Left ventricle myocardium inferior (tissue), 1 donor: ENCODE measurements around the gene SSPN. TPM values are rescaled to one million over a fixed set of nuclear protein-coding genes. Genes with fewer than 3 reads are reported as not detected.
A peak's percentile ranks its signal among the peaks of the same experiment; 100 is the strongest.

Experiments
- DNase-seq: peaks from one replicate; pipeline ENCODE4 v3.0.0-alpha.2; 2020
- H3K27ac ChIP-seq: fragments of 200-600 bp; replicated peaks from 2 replicates; pipeline ENCODE4 v1.8.0; 2021
- H3K27me3 ChIP-seq: fragments of 200-600 bp; 2 replicates; pipeline ENCODE4 v1.8.0; 2021; ENCODE audit warnings: low read depth
- H3K36me3 ChIP-seq: fragments of 200-600 bp; 2 replicates; pipeline ENCODE4 v1.8.0; 2021
- H3K4me1 ChIP-seq: fragments of 200-600 bp; 2 replicates; pipeline ENCODE4 v1.8.0; 2021
- H3K4me3 ChIP-seq: fragments of 200-600 bp; 2 replicates; pipeline ENCODE4 v1.8.0; 2021; ENCODE audit warnings: mild to moderate bottlenecking, moderate library complexity
- H3K9me3 ChIP-seq: fragments of 200-600 bp; replicated peaks from 2 replicates; pipeline ENCODE4 v1.8.0; 2021
- CTCF ChIP-seq: fragments of 200-600 bp; IDR thresholded peaks from 2 replicates; pipeline ENCODE4 v1.8.0; 2021; ENCODE audit warnings: antibody characterized with exemption, mild to moderate bottlenecking, borderline replicate concordance
- intact Hi-C: fragments of 100-400 bp; cut with micrococcal nuclease; formaldehyde crosslinking; loops from one replicate; pipeline ENCODE4 v1.11.0; 2022
- total RNA-seq: library from RNA; stranded (reverse); fragmentation: NEBNext Ultra II Directional; extraction: Animal tissue kit (Norgen Biotek cat#: 25700); gene quantifications from one replicate; pipeline ENCODE4 v1.2.1, GENCODE V29; 2021
- donor health status: DM: no; HTN: yes; CAD: no; lungs with severe emphysema.

The SSPN gene
- total RNA-seq, 1 donor from 2014 or later = 67.4 TPM

GRCh38 chr12:26226629-26227360 is 31.4 kb downstream of the SSPN start:
- Histone ChIP-seq H3K9me3 (no peaks in the 10 kb centered on the region), H3K27me3 (peaks cover 7% of the 10 kb centered on the region), H3K27ac (peak overlapping the region; percentile 39), H3K36me3 (no peaks in the 10 kb centered on the region), H3K4me1 (peaks cover 12% of the 10 kb centered on the region), H3K4me3 (peak overlapping the region; percentile 67)
- DNase-seq = peak; percentile 31
- intact Hi-C loops = no loop called here
- no peak for TF ChIP-seq CTCF

- no peak for TF ChIP-seq CTCF
- Histone ChIP-seq H3K27me3 (peaks cover 7% of the 10 kb centered on the region), H3K9me3 (no peaks in the 10 kb centered on the region), H3K4me1 (peaks cover 12% of the 10 kb centered on the region), H3K36me3 (no peaks in the 10 kb centered on the region), H3K27ac (no peak overlapping the region), H3K4me3 (peak overlapping the region; percentile 67)
- intact Hi-C loops = no loop called here
- DNase-seq = no peak
These were observed 32.0 kb downstream of the SSPN start for GRCh38 chr12:26227361-26227745.

DNA sequence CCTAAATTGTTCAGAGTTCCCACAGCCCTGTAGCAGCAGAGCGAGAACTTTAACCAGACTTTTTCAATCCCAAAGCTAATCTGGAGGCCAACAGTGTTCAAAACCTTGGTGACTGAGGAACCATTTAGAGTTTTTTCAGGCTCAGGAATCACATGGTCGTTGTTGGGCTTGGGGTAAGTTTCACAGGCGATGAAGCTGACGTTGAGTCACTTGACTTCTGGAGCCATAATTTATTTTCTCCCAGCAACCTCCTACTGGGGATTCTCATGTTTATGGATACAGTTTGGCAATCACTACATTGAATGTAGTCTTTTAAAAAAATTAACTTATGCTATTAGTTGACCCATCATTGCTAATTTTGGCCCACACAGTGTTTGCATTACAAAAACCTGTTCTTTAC is 34.5 kb downstream of the SSPN start:
- H3K27me3 ChIP-seq = peaks cover 7% of the 10 kb centered on the region
- peaks cover 12% of the 10 kb centered on the region for H3K4me1 ChIP-seq
- H3K9me3 ChIP-seq = no peaks in the 10 kb centered on the region
- intact Hi-C loops = no loop called here
- no peak overlapping the region for H3K27ac ChIP-seq
- DNase-seq = no peak
- no peaks in the 10 kb centered on the region for H3K36me3 ChIP-seq
- TF ChIP-seq CTCF = no peak
- H3K4me3 ChIP-seq = no peak overlapping the region

DNA sequence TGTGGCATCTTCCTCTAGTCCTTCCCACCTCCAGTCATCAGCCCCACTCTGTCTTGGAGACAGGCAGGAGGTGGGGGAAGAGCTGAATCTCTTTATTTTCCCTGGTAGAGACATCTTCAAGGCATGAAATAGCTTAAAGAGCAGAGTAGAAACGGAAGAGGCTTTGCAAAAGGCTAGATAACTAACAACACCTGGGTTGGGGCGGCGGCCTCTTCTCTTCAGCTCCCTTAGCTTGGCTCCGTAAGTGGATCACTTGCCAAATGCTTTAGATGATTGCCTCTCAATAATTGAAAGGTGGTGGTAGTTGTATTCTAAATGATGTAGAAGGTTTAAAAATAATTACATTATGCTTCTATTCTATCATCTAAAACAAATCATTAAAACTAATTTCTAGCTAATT is 36.1 kb downstream of the SSPN start:
- intact Hi-C loops = no loop called here
- Histone ChIP-seq H3K36me3 (no peaks in the 10 kb centered on the region), H3K27ac (no peak overlapping the region), H3K4me3 (no peak overlapping the region), H3K27me3 (peaks cover 2% of the 10 kb centered on the region), H3K4me1 (peaks cover 7% of the 10 kb centered on the region), H3K9me3 (no peaks in the 10 kb centered on the region)
- DNase-seq = no peak
- TF ChIP-seq CTCF = no peak

GRCh38 chr12:26231921-26232320 is 36.5 kb downstream of the SSPN start:
- no peak overlapping the region for H3K4me3 ChIP-seq
- H3K27me3 ChIP-seq = no peaks in the 10 kb centered on the region
- no peak for DNase-seq
- H3K27ac ChIP-seq = no peak overlapping the region
- intact Hi-C loops = no loop called here
- H3K36me3 ChIP-seq = no peaks in the 10 kb centered on the region
- peaks cover 2% of the 10 kb centered on the region for H3K4me1 ChIP-seq
- no peaks in the 10 kb centered on the region for H3K9me3 ChIP-seq
- no peak for TF ChIP-seq CTCF
